ENCODE measurements around the gene PTCSC3. TPM values are rescaled to one million over a fixed set of nuclear protein-coding genes. Genes with fewer than 3 reads are reported as not detected.

PTCSC3 gene
- not detected for polyA plus RNA-seq (2013, experiment 1 of 4)
- polyA plus RNA-seq (2013, experiment 2 of 4): not detected
- polyA plus RNA-seq (2013, experiment 3 of 4): not detected
- polyA plus RNA-seq (2013, experiment 4 of 4): not detected

- H3K4me3 ChIP-seq (ENCODE audit: insufficient read depth, low read depth, low read length): no peak within 1 kb of the TSS
- no peaks in the 10 kb centered on the region for H3K36me3 ChIP-seq (ENCODE audit: control insufficient read depth, insufficient read depth, low read length)
- no peaks in the 10 kb centered on the region for H3K4me1 ChIP-seq (ENCODE audit: control insufficient read depth, insufficient read depth, low read length)
- no peaks in the 10 kb centered on the region for H3K9me3 ChIP-seq (ENCODE audit: control insufficient read depth, low read length)
- H3K27me3 ChIP-seq (ENCODE audit: control insufficient read depth, insufficient read depth, low read length, poor library complexity, severe bottlenecking): no peaks in the 10 kb centered on the region
- H3K27ac ChIP-seq (ENCODE audit: insufficient read depth, low read depth, low read length, poor library complexity, severe bottlenecking): no peak within 1 kb of the TSS
- WGBS, 2 experiments: 91 to 98% methylated on average over 4 of the region's 4 CpGs
Measured at GRCh38 chr14:36176524-36176923, at the start of gene PTCSC3. Gene PTCSC3 (minus strand): TSS chr14:36176722.

DNA sequence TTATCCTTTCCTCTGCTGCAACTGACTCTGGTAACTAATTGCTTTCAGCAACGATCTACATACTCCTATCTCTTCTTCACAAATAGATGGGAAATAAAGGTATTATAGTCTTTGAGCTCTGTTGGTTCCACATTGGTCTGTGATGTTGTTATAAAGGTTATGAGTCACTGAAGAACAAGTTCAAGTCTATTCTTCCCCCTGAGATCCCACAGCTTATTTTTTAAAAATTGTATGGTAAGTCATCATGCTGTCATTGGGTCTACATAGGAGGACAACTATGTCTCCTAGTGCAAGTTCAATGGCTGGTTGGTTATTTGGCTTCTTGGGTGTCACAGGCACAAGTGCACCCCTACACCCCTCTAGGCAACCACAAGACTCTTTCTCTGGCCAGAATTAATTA lies 49.6 kb upstream of the PTCSC3 start:
- 100% methylated on average over 1 of the region's 1 CpG; no CpG with 5 or more reads in 1 of the 2 experiments for WGBS, 2 experiments
- no peaks in the 10 kb centered on the region for H3K27me3 ChIP-seq (ENCODE audit: control insufficient read depth, insufficient read depth, low read length, poor library complexity, severe bottlenecking)
- H3K36me3 ChIP-seq (ENCODE audit: control insufficient read depth, insufficient read depth, low read length): no peaks in the 10 kb centered on the region
- no peak overlapping the region for H3K4me3 ChIP-seq (ENCODE audit: insufficient read depth, low read depth, low read length)
- no peak overlapping the region for H3K27ac ChIP-seq (ENCODE audit: insufficient read depth, low read depth, low read length, poor library complexity, severe bottlenecking)
- peaks cover 14% of the 10 kb centered on the region for H3K4me1 ChIP-seq (ENCODE audit: control insufficient read depth, insufficient read depth, low read length)
- no peaks in the 10 kb centered on the region for H3K9me3 ChIP-seq (ENCODE audit: control insufficient read depth, low read length)

- Histone ChIP-seq H3K4me3 (ENCODE audit: insufficient read depth, low read depth, low read length) (no peak overlapping the region), H3K27me3 (ENCODE audit: control insufficient read depth, insufficient read depth, low read length, poor library complexity, severe bottlenecking) (no peaks in the 10 kb centered on the region), H3K27ac (ENCODE audit: insufficient read depth, low read depth, low read length, poor library complexity, severe bottlenecking) (no peak overlapping the region), H3K4me1 (ENCODE audit: control insufficient read depth, insufficient read depth, low read length) (peaks cover 20% of the 10 kb centered on the region), H3K36me3 (ENCODE audit: control insufficient read depth, insufficient read depth, low read length) (no peaks in the 10 kb centered on the region), H3K9me3 (ENCODE audit: control insufficient read depth, low read length) (no peaks in the 10 kb centered on the region)
- WGBS, 2 experiments: 93 to 97% methylated on average over 9 of the region's 9 CpGs
Measured at GRCh38 chr14:36224176-36224575, 47.7 kb upstream of the PTCSC3 start.

DNA sequence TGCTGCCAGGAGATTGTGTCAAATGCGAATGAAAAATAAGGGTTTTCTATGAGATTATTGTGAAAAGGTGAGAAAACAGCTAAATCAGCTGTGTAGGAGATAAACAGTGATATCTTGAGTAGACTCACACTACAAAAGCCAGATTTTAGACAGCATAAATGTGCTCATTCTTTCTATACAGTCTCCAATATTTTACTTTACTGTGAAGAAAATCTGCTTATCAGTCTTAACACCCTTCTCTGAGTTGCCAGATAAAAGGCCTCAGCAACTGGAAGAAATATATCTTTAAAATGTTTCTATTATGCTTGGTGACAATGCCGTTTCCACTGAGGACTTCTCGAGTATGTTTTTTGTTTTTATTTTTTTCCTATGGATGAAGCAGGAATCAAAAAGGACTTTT lies 47.0 kb upstream of the PTCSC3 start:
- peaks cover 20% of the 10 kb centered on the region for H3K4me1 ChIP-seq (ENCODE audit: control insufficient read depth, insufficient read depth, low read length)
- no peaks in the 10 kb centered on the region for H3K27me3 ChIP-seq (ENCODE audit: control insufficient read depth, insufficient read depth, low read length, poor library complexity, severe bottlenecking)
- WGBS, 2 experiments: 94 to 95% methylated on average over 3 of the region's 3 CpGs
- no peaks in the 10 kb centered on the region for H3K36me3 ChIP-seq (ENCODE audit: control insufficient read depth, insufficient read depth, low read length)
- H3K27ac ChIP-seq (ENCODE audit: insufficient read depth, low read depth, low read length, poor library complexity, severe bottlenecking): no peak overlapping the region
- no peaks in the 10 kb centered on the region for H3K9me3 ChIP-seq (ENCODE audit: control insufficient read depth, low read length)
- H3K4me3 ChIP-seq (ENCODE audit: insufficient read depth, low read depth, low read length): no peak overlapping the region

- no peaks in the 10 kb centered on the region for H3K36me3 ChIP-seq (ENCODE audit: control insufficient read depth, insufficient read depth, low read length)
- H3K4me1 ChIP-seq (ENCODE audit: control insufficient read depth, insufficient read depth, low read length): peaks cover 20% of the 10 kb centered on the region
- H3K27me3 ChIP-seq (ENCODE audit: control insufficient read depth, insufficient read depth, low read length, poor library complexity, severe bottlenecking): no peaks in the 10 kb centered on the region
- 46 to 65% methylated on average over 5 of the region's 5 CpGs for WGBS, 2 experiments
- H3K4me3 ChIP-seq (ENCODE audit: insufficient read depth, low read depth, low read length): no peak overlapping the region
- H3K27ac ChIP-seq (ENCODE audit: insufficient read depth, low read depth, low read length, poor library complexity, severe bottlenecking): no peak overlapping the region
- H3K9me3 ChIP-seq (ENCODE audit: control insufficient read depth, low read length): no peaks in the 10 kb centered on the region
Measured at GRCh38 chr14:36222952-36223468, 46.5 kb upstream of the PTCSC3 start.

- peaks cover 20% of the 10 kb centered on the region for H3K4me1 ChIP-seq (ENCODE audit: control insufficient read depth, insufficient read depth, low read length)
Measured at GRCh38 chr14:36222337-36222736, 45.8 kb upstream of the PTCSC3 start.

DNA sequence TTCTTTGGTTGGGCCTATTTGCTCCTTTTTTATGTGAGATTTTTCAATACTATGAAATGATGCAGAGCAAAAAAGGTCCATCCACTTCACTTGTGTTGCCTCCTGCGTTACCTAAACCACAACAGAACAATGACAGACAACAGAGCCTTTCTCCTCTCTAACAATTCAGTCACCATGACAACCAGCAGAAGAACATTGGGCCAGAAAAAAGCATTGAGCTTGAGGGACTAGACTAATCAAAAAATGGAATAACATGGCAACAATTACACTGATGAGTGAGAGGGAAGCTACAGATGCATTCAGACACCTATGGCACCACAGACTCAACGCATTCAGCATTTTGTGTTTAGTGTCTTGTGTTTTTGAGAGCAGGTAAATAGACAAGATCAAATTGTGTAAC lies 44.6 kb upstream of the PTCSC3 start:
- Histone ChIP-seq H3K27me3 (ENCODE audit: control insufficient read depth, insufficient read depth, low read length, poor library complexity, severe bottlenecking) (no peaks in the 10 kb centered on the region), H3K9me3 (ENCODE audit: control insufficient read depth, low read length) (no peaks in the 10 kb centered on the region), H3K4me3 (ENCODE audit: insufficient read depth, low read depth, low read length) (no peak overlapping the region), H3K36me3 (ENCODE audit: control insufficient read depth, insufficient read depth, low read length) (no peaks in the 10 kb centered on the region), H3K27ac (ENCODE audit: insufficient read depth, low read depth, low read length, poor library complexity, severe bottlenecking) (no peak overlapping the region), H3K4me1 (ENCODE audit: control insufficient read depth, insufficient read depth, low read length) (peaks cover 20% of the 10 kb centered on the region)
- WGBS, 2 experiments: 54 to 58% methylated on average over 2 of the region's 2 CpGs

More at GRCh38 chr14:36222337-36222736, 45.8 kb upstream of the PTCSC3 start:
- Histone ChIP-seq H3K27ac (ENCODE audit: insufficient read depth, low read depth, low read length, poor library complexity, severe bottlenecking) (no peak overlapping the region), H3K4me3 (ENCODE audit: insufficient read depth, low read depth, low read length) (no peak overlapping the region), H3K27me3 (ENCODE audit: control insufficient read depth, insufficient read depth, low read length, poor library complexity, severe bottlenecking) (no peaks in the 10 kb centered on the region), H3K36me3 (ENCODE audit: control insufficient read depth, insufficient read depth, low read length) (no peaks in the 10 kb centered on the region), H3K9me3 (ENCODE audit: control insufficient read depth, low read length) (no peaks in the 10 kb centered on the region)

- no peak overlapping the region for H3K27ac ChIP-seq (ENCODE audit: insufficient read depth, low read depth, low read length, poor library complexity, severe bottlenecking)
- 88 to 100% methylated on average over 2 of the region's 2 CpGs for WGBS, 2 experiments
- H3K4me3 ChIP-seq (ENCODE audit: insufficient read depth, low read depth, low read length): no peak overlapping the region
- H3K9me3 ChIP-seq (ENCODE audit: control insufficient read depth, low read length): no peaks in the 10 kb centered on the region
- H3K27me3 ChIP-seq (ENCODE audit: control insufficient read depth, insufficient read depth, low read length, poor library complexity, severe bottlenecking): no peaks in the 10 kb centered on the region
- peaks cover 24% of the 10 kb centered on the region for H3K4me1 ChIP-seq (ENCODE audit: control insufficient read depth, insufficient read depth, low read length)
- no peaks in the 10 kb centered on the region for H3K36me3 ChIP-seq (ENCODE audit: control insufficient read depth, insufficient read depth, low read length)
Measured at GRCh38 chr14:36217732-36218131, 41.2 kb upstream of the PTCSC3 start.

DNA sequence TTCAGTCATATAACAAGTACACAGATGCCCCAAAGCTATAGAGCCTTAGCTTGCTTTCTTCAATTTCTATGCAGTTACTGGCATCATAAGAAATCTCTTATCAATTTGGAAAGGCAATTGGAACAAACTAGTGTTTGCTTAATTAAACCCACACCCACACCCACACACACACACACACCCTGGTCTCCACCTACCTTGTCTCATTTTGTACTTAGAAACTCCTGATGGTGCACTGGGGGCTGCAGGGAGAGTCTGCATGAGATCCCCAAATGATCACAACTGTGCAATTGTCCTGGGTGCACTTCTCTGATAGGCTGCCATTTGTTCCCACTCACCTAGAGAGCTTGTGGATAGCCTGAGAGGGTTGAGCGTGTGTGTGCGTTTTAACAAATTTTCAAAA lies 40.5 kb upstream of the PTCSC3 start:
- peaks cover 23% of the 10 kb centered on the region for H3K4me1 ChIP-seq (ENCODE audit: control insufficient read depth, insufficient read depth, low read length)
- 87 to 100% methylated on average over 2 of the region's 2 CpGs for WGBS, 2 experiments
- H3K4me3 ChIP-seq (ENCODE audit: insufficient read depth, low read depth, low read length): no peak overlapping the region
- no peak overlapping the region for H3K27ac ChIP-seq (ENCODE audit: insufficient read depth, low read depth, low read length, poor library complexity, severe bottlenecking)
- no peaks in the 10 kb centered on the region for H3K36me3 ChIP-seq (ENCODE audit: control insufficient read depth, insufficient read depth, low read length)
- H3K27me3 ChIP-seq (ENCODE audit: control insufficient read depth, insufficient read depth, low read length, poor library complexity, severe bottlenecking): no peaks in the 10 kb centered on the region
- H3K9me3 ChIP-seq (ENCODE audit: control insufficient read depth, low read length): no peaks in the 10 kb centered on the region

DNA sequence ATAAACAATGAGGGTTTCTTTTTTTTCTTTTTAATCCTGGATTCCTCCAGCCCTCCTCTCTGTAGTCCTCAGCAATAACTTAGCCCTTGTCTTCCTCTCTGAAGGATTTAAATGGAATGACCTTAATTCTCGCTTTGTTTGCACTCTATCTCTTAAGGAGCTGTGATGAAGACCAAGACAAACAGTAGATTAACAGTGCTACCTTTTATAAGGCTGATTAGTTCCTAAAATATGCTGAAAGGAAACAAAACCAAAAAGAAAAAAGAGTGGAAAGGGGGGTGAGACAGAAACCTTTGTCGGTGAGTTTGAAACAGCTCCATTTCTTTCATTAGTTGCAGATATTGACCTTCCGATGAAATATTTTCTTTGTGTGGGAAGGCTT lies 38.7 kb upstream of the PTCSC3 start:
- Histone ChIP-seq H3K27ac (ENCODE audit: insufficient read depth, low read depth, low read length, poor library complexity, severe bottlenecking) (no peak overlapping the region), H3K4me1 (ENCODE audit: control insufficient read depth, insufficient read depth, low read length) (peaks cover 8% of the 10 kb centered on the region), H3K36me3 (ENCODE audit: control insufficient read depth, insufficient read depth, low read length) (no peaks in the 10 kb centered on the region), H3K9me3 (ENCODE audit: control insufficient read depth, low read length) (no peaks in the 10 kb centered on the region), H3K4me3 (ENCODE audit: insufficient read depth, low read depth, low read length) (no peak overlapping the region), H3K27me3 (ENCODE audit: control insufficient read depth, insufficient read depth, low read length, poor library complexity, severe bottlenecking) (no peaks in the 10 kb centered on the region)
- 80 to 87% methylated on average over 3 of the region's 3 CpGs for WGBS, 2 experiments
